ENCODE measurements around the gene CD58. TPM values are rescaled to one million over a fixed set of nuclear protein-coding genes. Genes with fewer than 3 reads are reported as not detected.

Gene CD58
- polyA plus RNA-seq, 1 of the 3 experiments (the other 2 are of a cell fraction), result 18.1 TPM

DNA sequence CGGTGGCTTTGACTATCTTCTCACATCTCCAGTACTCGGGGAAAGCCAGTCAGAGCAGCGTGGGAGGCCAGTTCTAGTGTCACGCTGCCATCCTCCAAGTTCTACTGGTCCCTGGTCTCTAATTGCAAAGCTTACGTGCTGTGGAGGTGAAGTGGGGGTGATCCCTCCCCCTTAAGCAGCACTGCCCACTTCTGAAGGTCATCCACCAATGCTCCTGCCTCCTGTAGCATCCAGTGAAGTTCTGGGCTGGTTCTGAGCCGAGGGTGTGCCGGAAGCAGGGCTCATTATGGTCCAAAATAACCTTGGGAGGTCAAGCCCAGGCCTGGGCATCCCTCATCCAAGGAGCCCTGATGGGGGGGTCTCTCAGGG lies 95.0 kb downstream of the CD58 start:
- H3K36me3 ChIP-seq (replicated peaks in 1 of 2; ENCODE audit: control insufficient read depth in 1 of 2, insufficient read depth in 2 of 2, low read length in 1 of 2), result no peaks in the 10 kb centered on the region
- WGBS (ENCODE audit: low lambda C conversion rate), result 60% methylated on average over 3 of the region's 7 CpGs

DNA sequence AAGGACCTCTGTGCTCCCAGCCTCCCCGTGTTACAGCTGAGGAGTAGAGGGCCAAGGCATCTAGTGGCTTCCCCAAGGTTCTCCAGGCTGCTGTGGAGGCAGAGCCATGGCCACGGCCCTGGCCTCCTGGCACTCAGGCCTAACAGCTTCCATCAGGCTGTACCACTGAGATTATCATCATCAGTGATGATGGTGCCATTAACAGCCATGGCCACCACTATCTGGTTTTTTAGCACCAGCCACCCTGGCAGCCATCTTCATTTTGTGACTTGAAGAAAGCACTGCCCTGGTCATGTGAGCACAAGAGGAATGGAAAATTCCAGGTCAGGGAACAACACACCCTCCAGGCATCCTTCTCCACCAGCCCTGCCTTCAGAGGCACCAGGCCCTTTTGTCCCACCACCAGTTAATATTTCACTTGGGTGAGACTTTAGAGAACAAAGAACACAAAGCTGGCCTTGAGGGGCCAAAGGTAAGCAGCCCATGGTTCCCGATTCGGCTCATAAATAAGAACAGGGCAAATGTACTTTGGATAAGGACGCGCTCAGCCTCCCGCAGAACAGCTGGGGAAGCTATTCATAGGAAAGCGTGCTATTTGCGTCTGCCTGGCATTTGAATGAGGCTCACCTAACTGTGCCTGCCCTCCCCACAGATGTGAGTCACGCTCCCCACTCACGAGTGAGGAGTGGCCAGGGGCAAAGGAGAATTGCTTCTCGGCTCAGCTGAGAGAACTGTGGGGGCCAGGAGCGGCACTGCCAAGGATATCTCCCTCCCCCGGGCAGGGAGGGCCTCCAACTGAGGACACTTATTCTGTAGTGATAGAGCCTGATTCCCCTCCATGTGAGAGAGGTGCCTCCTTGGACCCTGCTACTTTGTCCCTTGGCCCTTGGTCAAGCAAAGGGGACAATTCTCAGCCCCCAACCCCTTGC lies 95.6 kb downstream of the CD58 start:
- ChIA-PET POLR2A (no interaction called here), CTCF (interaction anchor here (1.2 to 7.6 kb wide), 3 partner anchors 9 to 336 kb away, joined by 3 to 68 read pairs (median 35); no protein-coding TSS in a partner anchor)
- H3K79me2 ChIP-seq (ENCODE audit: insufficient read depth), result no peaks in the 10 kb centered on the region
- H3K36me3 ChIP-seq (replicated peaks in 1 of 2; ENCODE audit: control insufficient read depth in 1 of 2, insufficient read depth in 2 of 2, low read length in 1 of 2), result no peaks in the 10 kb centered on the region
- H2AFZ ChIP-seq (ENCODE audit: low read depth), result no peak overlapping the region
- TF ChIP-seq RFX5 (IDR thresholded peaks at IDR 0.05; ENCODE audit: low read length), result no peak
- TF ChIP-seq CHD2 (IDR thresholded peaks at IDR 0.05; ENCODE audit: low read length, partially characterized antibody), result no peak
- TF ChIP-seq, protein P1, sequence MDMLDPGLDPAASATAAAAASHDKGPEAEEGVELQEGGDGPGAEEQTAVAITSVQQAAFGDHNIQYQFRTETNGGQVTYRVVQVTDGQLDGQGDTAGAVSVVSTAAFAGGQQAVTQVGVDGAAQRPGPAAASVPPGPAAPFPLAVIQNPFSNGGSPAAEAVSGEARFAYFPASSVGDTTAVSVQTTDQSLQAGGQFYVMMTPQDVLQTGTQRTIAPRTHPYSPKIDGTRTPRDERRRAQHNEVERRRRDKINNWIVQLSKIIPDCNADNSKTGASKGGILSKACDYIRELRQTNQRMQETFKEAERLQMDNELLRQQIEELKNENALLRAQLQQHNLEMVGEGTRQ (IDR thresholded peaks at IDR 0.05; ENCODE audit: borderline replicate concordance, low read depth, low read length), result no peak
- TF ChIP-seq MEF2A (IDR thresholded peaks at IDR 0.05; ENCODE audit: borderline replicate concordance, low read depth), result no peak
- no peak for TF ChIP-seq YY1 (IDR thresholded peaks at IDR 0.05; ENCODE audit: low read depth)
- no peak for TF ChIP-seq GABPA (IDR thresholded peaks at IDR 0.05; ENCODE audit: low read depth)
- no peaks in the 10 kb centered on the region for H3K9me2 ChIP-seq
- DNase-seq, result no peak
- H3K27ac ChIP-seq (ENCODE audit: low read depth in 2 of 2, low read length in 1 of 2), result no peak overlapping the region
- no peaks in the 10 kb centered on the region for H3F3A ChIP-seq (replicated peaks; ENCODE audit: insufficient read depth)
- 79% methylated on average over 12 of the region's 14 CpGs for WGBS (ENCODE audit: low lambda C conversion rate)
- no peaks in the 10 kb centered on the region for H4K20me1 ChIP-seq (ENCODE audit: insufficient read depth)
- H3K4me2 ChIP-seq, result no peak overlapping the region
- H3K4me3 ChIP-seq (ENCODE audit: low read depth in 2 of 2, low read length in 1 of 2), result no peak overlapping the region
- no peaks in the 10 kb centered on the region for H3K27me3 ChIP-seq (ENCODE audit: insufficient read depth)
- H3K4me1 ChIP-seq (ENCODE audit: control insufficient read depth in 1 of 2, insufficient read depth in 2 of 2, low read depth in 1 of 2, low read length in 1 of 2), result peaks cover 6 to 32% of the 10 kb centered on the region in 2 experiments; a peak in 3 of 4 replicates
- no peaks in the 10 kb centered on the region for H3K9me3 ChIP-seq
- no peak overlapping the region for H3K9ac ChIP-seq

More for the DNA sequence above, 95.0 kb downstream of the CD58 start:
- ChIA-PET POLR2A (no interaction called here), CTCF (interaction anchor here (1.2 to 7.6 kb wide), 3 partner anchors 8 to 336 kb away, joined by 3 to 68 read pairs (median 35); no protein-coding TSS in a partner anchor)
- H2AFZ ChIP-seq (ENCODE audit: low read depth), result no peak overlapping the region
- no peaks in the 10 kb centered on the region for H3K79me2 ChIP-seq (ENCODE audit: insufficient read depth)
- H3K9me2 ChIP-seq, result no peaks in the 10 kb centered on the region
- H3K4me1 ChIP-seq (ENCODE audit: control insufficient read depth in 1 of 2, insufficient read depth in 2 of 2, low read depth in 1 of 2, low read length in 1 of 2), result peaks cover 6 to 29% of the 10 kb centered on the region in 2 experiments; a peak in 3 of 4 replicates
- H3K27me3 ChIP-seq (ENCODE audit: insufficient read depth), result no peaks in the 10 kb centered on the region
- H3K4me3 ChIP-seq (ENCODE audit: low read depth in 2 of 2, low read length in 1 of 2), result no peak overlapping the region
- H3K4me2 ChIP-seq, result no peak overlapping the region
- TF ChIP-seq TAF1 (IDR thresholded peaks at IDR 0.05; ENCODE audit: borderline replicate concordance, low read depth, low read length), result no peak
- TF ChIP-seq RCOR1 (IDR thresholded peaks at IDR 0.05; ENCODE audit: low read length), result no peak
- TF ChIP-seq GATA2 (CRISPR knock-in tag; IDR thresholded peaks at IDR 0.05), result no peak
- no peak for TF ChIP-seq JUND (IDR thresholded peaks at IDR 0.05)
- TF ChIP-seq NRF1 (IDR thresholded peaks at IDR 0.05; ENCODE audit: low read depth, low read length), result no peak
- no peak for TF ChIP-seq SMC3 (IDR thresholded peaks at IDR 0.05; ENCODE audit: low read depth, low read length)
- TF ChIP-seq, protein P1 (IDR thresholded peaks at IDR 0.05; ENCODE audit: borderline replicate concordance, low read depth, low read length), result no peak
- H3K9ac ChIP-seq, result no peak overlapping the region
- no peak overlapping the region for H3K27ac ChIP-seq (ENCODE audit: low read depth in 2 of 2, low read length in 1 of 2)
- H4K20me1 ChIP-seq (ENCODE audit: insufficient read depth), result no peaks in the 10 kb centered on the region
- DNase-seq, result no peak
- H3K9me3 ChIP-seq, result no peaks in the 10 kb centered on the region
- no peaks in the 10 kb centered on the region for H3F3A ChIP-seq (replicated peaks; ENCODE audit: insufficient read depth)
